Measurements from ENCODE around the gene EVPLL. TPM values are rescaled to one million over a fixed set of nuclear protein-coding genes. Genes with fewer than 3 reads are reported as not detected.
"Not testable (repeated sequence)": the region's sequence is repeated elsewhere in the genome, so short reads cannot be mapped to it uniquely, and the experiment has no call there.

EVPLL gene
- total RNA-seq, 2 donors from 2014 or later, result not detected

DNA sequence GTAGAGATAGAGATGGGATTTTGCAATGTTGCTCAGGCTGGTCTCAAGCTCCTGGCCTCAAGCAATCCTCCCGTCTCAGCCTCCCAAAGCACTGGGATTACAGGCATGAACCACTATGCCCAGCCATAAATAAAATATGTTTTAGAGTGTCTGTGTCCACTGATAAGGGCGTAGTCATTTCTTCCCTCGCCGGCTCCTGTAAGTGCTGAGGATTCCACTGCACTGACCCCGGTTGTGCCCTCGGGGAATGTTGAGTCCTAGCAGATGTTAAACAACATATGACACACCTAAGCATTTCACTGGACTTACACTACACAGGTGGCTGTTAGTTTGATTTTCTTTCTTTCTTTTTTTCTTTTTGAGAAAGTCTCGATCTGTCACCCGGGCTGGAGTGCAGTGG, 8.6 kb upstream of the EVPLL start:
- Histone ChIP-seq H3K4me1 (no peaks in the 10 kb centered on the region), H3K27me3 (peaks cover 0 to 3% of the 10 kb centered on the region in 2 donors), H3K9me3 (no peaks in the 10 kb centered on the region), H3K36me3 (replicated peaks in 1 of 2; ENCODE audit: insufficient read depth in 1 of 2, low read depth in 2 of 2) (no peaks in the 10 kb centered on the region), H3K27ac (no peak overlapping the region), H3K4me3 (no peak overlapping the region)
- no peak for DNase-seq
- intact Hi-C loops (cut with DNase I), result no loop called here
- no peak for ATAC-seq
- TF ChIP-seq, protein P1, sequence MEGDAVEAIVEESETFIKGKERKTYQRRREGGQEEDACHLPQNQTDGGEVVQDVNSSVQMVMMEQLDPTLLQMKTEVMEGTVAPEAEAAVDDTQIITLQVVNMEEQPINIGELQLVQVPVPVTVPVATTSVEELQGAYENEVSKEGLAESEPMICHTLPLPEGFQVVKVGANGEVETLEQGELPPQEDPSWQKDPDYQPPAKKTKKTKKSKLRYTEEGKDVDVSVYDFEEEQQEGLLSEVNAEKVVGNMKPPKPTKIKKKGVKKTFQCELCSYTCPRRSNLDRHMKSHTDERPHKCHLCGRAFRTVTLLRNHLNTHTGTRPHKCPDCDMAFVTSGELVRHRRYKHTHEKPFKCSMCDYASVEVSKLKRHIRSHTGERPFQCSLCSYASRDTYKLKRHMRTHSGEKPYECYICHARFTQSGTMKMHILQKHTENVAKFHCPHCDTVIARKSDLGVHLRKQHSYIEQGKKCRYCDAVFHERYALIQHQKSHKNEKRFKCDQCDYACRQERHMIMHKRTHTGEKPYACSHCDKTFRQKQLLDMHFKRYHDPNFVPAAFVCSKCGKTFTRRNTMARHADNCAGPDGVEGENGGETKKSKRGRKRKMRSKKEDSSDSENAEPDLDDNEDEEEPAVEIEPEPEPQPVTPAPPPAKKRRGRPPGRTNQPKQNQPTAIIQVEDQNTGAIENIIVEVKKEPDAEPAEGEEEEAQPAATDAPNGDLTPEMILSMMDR (IDR thresholded peaks at IDR 0.05), result no peak
- TF ChIP-seq POLR2A (IDR thresholded peaks at IDR 0.05), result no peak
- WGBS, 2 donors, result 72 to 79% methylated on average over 8 of the region's 8 CpGs

DNA sequence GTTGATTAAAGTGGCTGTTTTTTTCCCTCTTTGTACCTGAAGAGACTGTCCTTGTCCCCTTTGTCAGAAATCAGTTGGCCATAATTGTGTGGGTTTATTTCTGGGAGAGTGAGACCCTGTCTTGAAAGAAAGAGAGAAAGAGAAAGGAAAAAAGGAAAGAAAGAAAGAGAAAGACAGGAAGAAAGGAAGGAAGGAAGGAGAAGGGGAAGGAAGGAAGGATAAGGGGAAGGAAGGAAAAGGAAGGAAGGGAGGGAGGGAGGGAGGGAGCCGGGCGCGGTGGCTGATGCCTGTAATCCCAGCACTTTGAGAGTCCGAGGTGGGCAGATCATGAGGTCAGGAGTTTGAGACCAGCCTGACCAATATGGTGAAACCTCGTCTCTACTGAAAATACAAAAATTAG, 6.8 kb upstream of the EVPLL start:
- no peak overlapping the region for H3K27ac ChIP-seq
- H3K4me3 ChIP-seq, result no peak overlapping the region
- no peaks in the 10 kb centered on the region for H3K36me3 ChIP-seq (replicated peaks in 1 of 2; ENCODE audit: insufficient read depth in 1 of 2, low read depth in 2 of 2)
- 58 to 86% methylated on average over 5 of the region's 5 CpGs for WGBS, 2 donors
- TF ChIP-seq, protein P1 (IDR thresholded peaks at IDR 0.05), result no peak
- TF ChIP-seq POLR2A (IDR thresholded peaks at IDR 0.05), result no peak
- DNase-seq (no peak), ATAC-seq (no peak)
- H3K27me3 ChIP-seq, result peaks cover 0 to 3% of the 10 kb centered on the region in 2 donors
- no peaks in the 10 kb centered on the region for H3K9me3 ChIP-seq
- no peaks in the 10 kb centered on the region for H3K4me1 ChIP-seq
- intact Hi-C loops (cut with DNase I), result no loop called here

DNA sequence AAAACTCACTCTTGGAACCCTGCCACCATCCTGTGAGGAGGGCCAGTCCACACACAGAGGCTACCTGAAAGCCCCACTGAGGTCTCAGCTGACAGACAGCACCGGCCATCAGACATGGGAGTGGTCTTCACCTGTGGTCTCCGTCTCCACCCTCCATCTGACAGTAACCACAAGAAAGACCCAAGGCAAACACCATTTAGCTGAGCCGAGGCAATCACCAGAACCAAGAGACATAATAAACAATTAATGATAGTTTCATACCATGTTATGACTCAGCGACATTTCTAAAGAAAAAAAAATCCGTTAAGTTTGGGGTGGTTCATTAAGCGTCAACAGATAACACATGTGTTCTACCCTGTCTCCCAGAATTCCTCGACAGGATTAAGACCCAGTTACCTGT, 6.1 kb upstream of the EVPLL start:
- ATAC-seq, result no peak
- DNase-seq, result no peak
- intact Hi-C loops (cut with DNase I), result no loop called here
- Histone ChIP-seq H3K9me3 (no peaks in the 10 kb centered on the region), H3K4me3 (no peak overlapping the region), H3K27me3 (peaks cover 0 to 3% of the 10 kb centered on the region in 2 donors), H3K27ac (no peak overlapping the region), H3K4me1 (no peaks in the 10 kb centered on the region), H3K36me3 (replicated peaks in 1 of 2; ENCODE audit: insufficient read depth in 1 of 2, low read depth in 2 of 2) (no peaks in the 10 kb centered on the region)
- TF ChIP-seq, protein P1 (IDR thresholded peaks at IDR 0.05), result no peak
- no peak for TF ChIP-seq POLR2A (IDR thresholded peaks at IDR 0.05)
- 62 to 66% methylated on average over 7 of the region's 7 CpGs for WGBS, 2 donors

DNA sequence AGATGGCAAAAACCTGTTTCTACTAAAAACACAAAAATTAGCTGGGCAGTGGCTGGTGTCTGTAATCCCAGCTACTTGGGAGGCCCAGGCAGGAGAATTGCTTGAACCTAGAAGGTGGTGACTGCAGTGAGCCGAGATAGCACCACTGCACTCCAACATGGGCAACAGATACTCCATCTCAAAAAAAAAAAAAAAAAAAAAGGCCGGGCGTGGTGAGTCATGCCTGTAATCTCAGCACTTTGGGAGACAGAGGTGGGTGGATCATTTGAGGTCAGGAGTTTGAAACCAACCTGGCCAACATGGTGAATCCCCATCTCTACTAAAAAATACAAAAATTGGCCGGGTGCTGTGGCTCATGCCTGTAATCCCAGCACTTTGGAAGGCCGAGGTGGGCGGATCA, 4.4 kb upstream of the EVPLL start:
- H3K27me3 ChIP-seq; H3K9me3 ChIP-seq; DNase-seq; H3K4me3 ChIP-seq; H3K36me3 ChIP-seq (replicated peaks in 1 of 2; ENCODE audit: insufficient read depth in 1 of 2, low read depth in 2 of 2); ATAC-seq; intact Hi-C loops (cut with DNase I); H3K27ac ChIP-seq; H3K4me1 ChIP-seq: not testable (repeated sequence)
- 75 to 91% methylated on average over 5 to 6 of the region's 6 CpGs for WGBS, 2 donors

DNA sequence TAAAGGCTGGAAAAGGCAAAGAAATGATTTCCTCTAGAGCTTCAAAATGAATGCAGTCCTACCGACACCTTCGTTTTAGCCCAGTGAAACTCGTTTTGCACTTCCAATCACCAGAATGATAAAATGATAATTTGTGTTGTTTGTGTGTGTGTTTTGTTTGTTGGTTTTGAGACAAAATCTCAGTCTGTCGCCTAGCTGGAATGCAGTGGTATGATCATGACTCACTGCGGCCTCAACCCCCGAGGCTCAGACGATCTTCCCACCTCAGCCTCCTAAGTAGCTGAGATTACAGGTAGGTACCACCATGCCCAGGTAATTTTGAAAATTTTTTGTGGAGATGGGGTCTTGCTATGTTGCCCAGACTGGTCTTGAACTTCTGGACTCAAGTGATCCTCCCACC, 3.4 kb upstream of the EVPLL start:
- DNase-seq, result no peak
- no peak for TF ChIP-seq POLR2A (IDR thresholded peaks at IDR 0.05)
- TF ChIP-seq, protein P1 (IDR thresholded peaks at IDR 0.05), result no peak
- peaks cover 0 to 3% of the 10 kb centered on the region in 2 donors for H3K27me3 ChIP-seq
- H3K9me3 ChIP-seq, result no peaks in the 10 kb centered on the region
- intact Hi-C loops (cut with DNase I), result no loop called here
- no peak overlapping the region for H3K4me3 ChIP-seq
- H3K36me3 ChIP-seq (replicated peaks in 1 of 2; ENCODE audit: insufficient read depth in 1 of 2, low read depth in 2 of 2), result no peaks in the 10 kb centered on the region
- no peak overlapping the region for H3K27ac ChIP-seq
- no peaks in the 10 kb centered on the region for H3K4me1 ChIP-seq
- WGBS, 2 donors, result 80 to 82% methylated on average over 7 of the region's 7 CpGs
- no peak for ATAC-seq
